ENCODE data around the gene IPO4. TPM values are rescaled to one million over a fixed set of nuclear protein-coding genes. Genes with fewer than 3 reads are reported as not detected.

IPO4 gene
- total and polyA plus RNA-seq, 9 of the 15 experiments (the other 6 are each of a cell fraction or from before 2014, with no cell fraction given) = 7.3 to 122 (median 31.8) TPM

DNA sequence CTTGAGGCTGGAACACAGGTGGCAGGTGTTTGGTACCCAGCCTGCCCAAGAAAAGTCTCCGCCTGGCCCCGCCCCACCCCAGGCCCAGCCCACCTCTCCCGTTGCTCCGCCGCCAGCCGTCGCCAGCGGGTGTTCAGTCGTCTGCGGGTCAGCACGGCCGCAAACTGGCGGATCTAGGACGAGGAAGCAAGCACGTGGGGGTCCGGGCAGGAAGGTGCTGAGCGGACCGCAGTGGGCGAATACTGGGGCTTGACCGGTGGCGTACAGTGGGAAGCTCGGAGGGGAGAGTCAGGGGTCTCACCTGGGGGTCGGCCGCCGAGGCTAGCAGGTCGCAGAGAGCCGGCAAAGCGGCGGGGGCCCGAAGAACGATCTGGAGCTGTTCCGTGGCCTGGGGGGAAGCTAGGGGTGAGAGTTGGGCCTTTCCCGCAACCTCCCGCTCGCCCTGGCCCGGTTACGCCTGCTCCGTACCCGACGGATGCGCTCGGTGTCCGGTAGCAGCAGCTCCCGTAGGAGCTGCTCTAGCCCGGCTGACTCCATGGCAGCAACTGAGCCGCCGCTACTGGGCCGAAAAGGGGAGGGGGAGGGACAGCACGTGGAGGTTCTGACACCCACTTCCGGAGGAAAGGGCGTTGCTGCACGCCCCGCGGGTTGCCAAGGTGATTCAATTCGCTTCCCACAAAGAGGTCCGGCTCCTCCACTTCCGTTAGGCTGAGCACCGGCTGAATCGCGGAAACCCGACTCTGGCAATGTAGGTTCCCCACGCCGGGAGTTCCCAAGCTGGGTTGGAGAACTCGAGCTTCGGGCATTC, at the start of gene IPO4 (continued):
- TF ChIP-seq ELF1 (tag; IDR thresholded peaks at IDR 0.05) (peak; percentile 80), GABPB1 (CRISPR knock-in tag; IDR thresholded peaks at IDR 0.05) (peak; percentile 100), RAD21 (CRISPR knock-in tag; conservative IDR thresholded peaks at IDR 0.05 in 1 of 2, IDR thresholded peaks at IDR 0.05 in 1 of 2) (peak; percentile 27 to 34; a peak in 1 of 4 replicates), FOS (IDR thresholded peaks at IDR 0.05; ENCODE audit: extremely low read depth, insufficient read length) (no peak), NUFIP1 (IDR thresholded peaks at IDR 0.05; ENCODE audit: partially characterized antibody) (peak; percentile 74), ZNF197 (CRISPR knock-in tag; IDR thresholded peaks at IDR 0.05; ENCODE audit: low read depth) (no peak), PHF20 (IDR thresholded peaks at IDR 0.05; ENCODE audit: partially characterized antibody) (peak; percentile 83), SRSF1 (IDR thresholded peaks at IDR 0.05; ENCODE audit: low read depth, low read length) (0 out of 2 replicates have a peak, but pooled peaks have one; percentile 20), ZNF324 (CRISPR knock-in tag; IDR thresholded peaks at IDR 0.05) (0 out of 2 replicates have a peak, but pooled peaks have one; percentile 41), FOSL1 (tag; conservative IDR thresholded peaks at IDR 0.05) (0 out of 2 replicates have a peak, but pooled peaks have one; percentile 20), ZNF830 (CRISPR knock-in tag; IDR thresholded peaks at IDR 0.05) (0 out of 2 replicates have a peak, but pooled peaks have one; percentile 70)
- TF ChIP-seq, protein P1, sequence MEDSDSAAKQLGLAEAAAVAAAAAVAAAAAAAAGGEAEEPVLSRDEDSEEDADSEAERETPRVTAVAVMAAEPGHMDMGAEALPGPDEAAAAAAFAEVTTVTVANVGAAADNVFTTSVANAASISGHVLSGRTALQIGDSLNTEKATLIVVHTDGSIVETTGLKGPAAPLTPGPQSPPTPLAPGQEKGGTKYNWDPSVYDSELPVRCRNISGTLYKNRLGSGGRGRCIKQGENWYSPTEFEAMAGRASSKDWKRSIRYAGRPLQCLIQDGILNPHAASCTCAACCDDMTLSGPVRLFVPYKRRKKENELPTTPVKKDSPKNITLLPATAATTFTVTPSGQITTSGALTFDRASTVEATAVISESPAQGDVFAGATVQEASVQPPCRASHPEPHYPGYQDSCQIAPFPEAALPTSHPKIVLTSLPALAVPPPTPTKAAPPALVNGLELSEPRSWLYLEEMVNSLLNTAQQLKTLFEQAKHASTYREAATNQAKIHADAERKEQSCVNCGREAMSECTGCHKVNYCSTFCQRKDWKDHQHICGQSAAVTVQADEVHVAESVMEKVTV (CRISPR knock-in tag; IDR thresholded peaks at IDR 0.05) = peak; percentile 10; the same call in 1 of the 2 replicates
- TF ChIP-seq, protein P2, sequence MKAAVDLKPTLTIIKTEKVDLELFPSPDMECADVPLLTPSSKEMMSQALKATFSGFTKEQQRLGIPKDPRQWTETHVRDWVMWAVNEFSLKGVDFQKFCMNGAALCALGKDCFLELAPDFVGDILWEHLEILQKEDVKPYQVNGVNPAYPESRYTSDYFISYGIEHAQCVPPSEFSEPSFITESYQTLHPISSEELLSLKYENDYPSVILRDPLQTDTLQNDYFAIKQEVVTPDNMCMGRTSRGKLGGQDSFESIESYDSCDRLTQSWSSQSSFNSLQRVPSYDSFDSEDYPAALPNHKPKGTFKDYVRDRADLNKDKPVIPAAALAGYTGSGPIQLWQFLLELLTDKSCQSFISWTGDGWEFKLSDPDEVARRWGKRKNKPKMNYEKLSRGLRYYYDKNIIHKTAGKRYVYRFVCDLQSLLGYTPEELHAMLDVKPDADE (conservative IDR thresholded peaks at IDR 0.05; ENCODE audit: control insufficient read depth, low read depth, low read length) = peak; percentile 72; the same call in 1 of the 2 replicates
- TF ChIP-seq, protein P3, sequence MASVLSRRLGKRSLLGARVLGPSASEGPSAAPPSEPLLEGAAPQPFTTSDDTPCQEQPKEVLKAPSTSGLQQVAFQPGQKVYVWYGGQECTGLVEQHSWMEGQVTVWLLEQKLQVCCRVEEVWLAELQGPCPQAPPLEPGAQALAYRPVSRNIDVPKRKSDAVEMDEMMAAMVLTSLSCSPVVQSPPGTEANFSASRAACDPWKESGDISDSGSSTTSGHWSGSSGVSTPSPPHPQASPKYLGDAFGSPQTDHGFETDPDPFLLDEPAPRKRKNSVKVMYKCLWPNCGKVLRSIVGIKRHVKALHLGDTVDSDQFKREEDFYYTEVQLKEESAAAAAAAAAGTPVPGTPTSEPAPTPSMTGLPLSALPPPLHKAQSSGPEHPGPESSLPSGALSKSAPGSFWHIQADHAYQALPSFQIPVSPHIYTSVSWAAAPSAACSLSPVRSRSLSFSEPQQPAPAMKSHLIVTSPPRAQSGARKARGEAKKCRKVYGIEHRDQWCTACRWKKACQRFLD (CRISPR knock-in tag; IDR thresholded peaks at IDR 0.05) = peak; percentile 82; the same call in 1 of the 2 replicates
- TF ChIP-seq, protein P4, sequence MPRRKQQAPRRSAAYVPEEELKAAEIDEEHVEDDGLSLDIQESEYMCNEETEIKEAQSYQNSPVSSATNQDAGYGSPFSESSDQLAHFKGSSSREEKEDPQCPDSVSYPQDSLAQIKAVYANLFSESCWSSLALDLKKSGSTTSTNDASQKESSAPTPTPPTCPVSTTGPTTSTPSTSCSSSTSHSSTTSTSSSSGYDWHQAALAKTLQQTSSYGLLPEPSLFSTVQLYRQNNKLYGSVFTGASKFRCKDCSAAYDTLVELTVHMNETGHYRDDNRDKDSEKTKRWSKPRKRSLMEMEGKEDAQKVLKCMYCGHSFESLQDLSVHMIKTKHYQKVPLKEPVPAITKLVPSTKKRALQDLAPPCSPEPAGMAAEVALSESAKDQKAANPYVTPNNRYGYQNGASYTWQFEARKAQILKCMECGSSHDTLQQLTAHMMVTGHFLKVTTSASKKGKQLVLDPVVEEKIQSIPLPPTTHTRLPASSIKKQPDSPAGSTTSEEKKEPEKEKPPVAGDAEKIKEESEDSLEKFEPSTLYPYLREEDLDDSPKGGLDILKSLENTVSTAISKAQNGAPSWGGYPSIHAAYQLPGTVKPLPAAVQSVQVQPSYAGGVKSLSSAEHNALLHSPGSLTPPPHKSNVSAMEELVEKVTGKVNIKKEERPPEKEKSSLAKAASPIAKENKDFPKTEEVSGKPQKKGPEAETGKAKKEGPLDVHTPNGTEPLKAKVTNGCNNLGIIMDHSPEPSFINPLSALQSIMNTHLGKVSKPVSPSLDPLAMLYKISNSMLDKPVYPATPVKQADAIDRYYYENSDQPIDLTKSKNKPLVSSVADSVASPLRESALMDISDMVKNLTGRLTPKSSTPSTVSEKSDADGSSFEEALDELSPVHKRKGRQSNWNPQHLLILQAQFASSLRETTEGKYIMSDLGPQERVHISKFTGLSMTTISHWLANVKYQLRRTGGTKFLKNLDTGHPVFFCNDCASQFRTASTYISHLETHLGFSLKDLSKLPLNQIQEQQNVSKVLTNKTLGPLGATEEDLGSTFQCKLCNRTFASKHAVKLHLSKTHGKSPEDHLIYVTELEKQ (CRISPR knock-in tag; IDR thresholded peaks at IDR 0.05) = no peak
